ENCODE data around the gene TAGLN2. TPM values are rescaled to one million over a fixed set of nuclear protein-coding genes. Genes with fewer than 3 reads are reported as not detected.

TAGLN2 gene
- total RNA-seq, 1 donor from 2014 or later, result 265 TPM

- FAIRE-seq (no peak), DNase-seq (ENCODE audit: low read depth) (no peak)
- H3K4me3 ChIP-seq (ENCODE audit: low read depth, low read length), result no peak overlapping the region
- no peak for TF ChIP-seq CTCF (IDR thresholded peaks at IDR 0.05; ENCODE audit: insufficient read depth, low read length, severe bottlenecking)
- H3K36me3 ChIP-seq (ENCODE audit: control insufficient read depth, insufficient read depth, low read length), result no peaks in the 10 kb centered on the region
- no peaks in the 10 kb centered on the region for H3K27me3 ChIP-seq (ENCODE audit: control insufficient read depth, insufficient read depth, low read length)
Observed at GRCh38 chr1:159873530-159874143, 51.7 kb downstream of the TAGLN2 start.

- no peak overlapping the region for H3K4me3 ChIP-seq (ENCODE audit: low read depth, low read length)
- H3K36me3 ChIP-seq (ENCODE audit: control insufficient read depth, insufficient read depth, low read length), result no peaks in the 10 kb centered on the region
- FAIRE-seq (no peak), DNase-seq (ENCODE audit: low read depth) (no peak)
- no peaks in the 10 kb centered on the region for H3K27me3 ChIP-seq (ENCODE audit: control insufficient read depth, insufficient read depth, low read length)
- no peak for TF ChIP-seq CTCF (IDR thresholded peaks at IDR 0.05; ENCODE audit: insufficient read depth, low read length, severe bottlenecking)
Observed at GRCh38 chr1:159872891-159873290, 52.4 kb downstream of the TAGLN2 start.

GRCh38 chr1:159870704-159871103 lies 54.6 kb downstream of the TAGLN2 start:
- TF ChIP-seq CTCF (IDR thresholded peaks at IDR 0.05; ENCODE audit: insufficient read depth, low read length, severe bottlenecking), result no peak
- no peak overlapping the region for H3K4me3 ChIP-seq (ENCODE audit: low read depth, low read length)
- FAIRE-seq, result no peak
- no peak for DNase-seq (ENCODE audit: low read depth)
- H3K27me3 ChIP-seq (ENCODE audit: control insufficient read depth, insufficient read depth, low read length), result no peaks in the 10 kb centered on the region
- H3K36me3 ChIP-seq (ENCODE audit: control insufficient read depth, insufficient read depth, low read length), result no peaks in the 10 kb centered on the region

- Histone ChIP-seq H3K4me3 (ENCODE audit: low read depth, low read length) (no peak overlapping the region), H3K27me3 (ENCODE audit: control insufficient read depth, insufficient read depth, low read length) (no peaks in the 10 kb centered on the region), H3K36me3 (ENCODE audit: control insufficient read depth, insufficient read depth, low read length) (no peaks in the 10 kb centered on the region)
- TF ChIP-seq CTCF (IDR thresholded peaks at IDR 0.05; ENCODE audit: insufficient read depth, low read length, severe bottlenecking), result no peak
- no peak for FAIRE-seq
- DNase-seq (ENCODE audit: low read depth), result no peak
Observed at GRCh38 chr1:159869607-159870006, 55.7 kb downstream of the TAGLN2 start.

- Histone ChIP-seq H3K36me3 (ENCODE audit: control insufficient read depth, insufficient read depth, low read length) (no peaks in the 10 kb centered on the region), H3K4me3 (ENCODE audit: low read depth, low read length) (no peak overlapping the region), H3K27me3 (ENCODE audit: control insufficient read depth, insufficient read depth, low read length) (no peaks in the 10 kb centered on the region)
- DNase-seq (ENCODE audit: low read depth) (peak; percentile 91), FAIRE-seq (no peak)
- no peak for TF ChIP-seq CTCF (IDR thresholded peaks at IDR 0.05; ENCODE audit: insufficient read depth, low read length, severe bottlenecking)
Observed at GRCh38 chr1:159869173-159869572, 56.1 kb downstream of the TAGLN2 start.

- Histone ChIP-seq H3K36me3 (ENCODE audit: control insufficient read depth, insufficient read depth, low read length) (no peaks in the 10 kb centered on the region), H3K27me3 (ENCODE audit: control insufficient read depth, insufficient read depth, low read length) (no peaks in the 10 kb centered on the region), H3K4me3 (ENCODE audit: low read depth, low read length) (no peak overlapping the region)
- TF ChIP-seq CTCF (IDR thresholded peaks at IDR 0.05; ENCODE audit: insufficient read depth, low read length, severe bottlenecking), result no peak
- FAIRE-seq, result peak; percentile 13
- DNase-seq (ENCODE audit: low read depth), result no peak
Observed at GRCh38 chr1:159868766-159869165, 56.5 kb downstream of the TAGLN2 start.

Measured in bronchial epithelial cell (primary cell).